ENCODE results near the gene CACNA1H. TPM values are rescaled to one million over a fixed set of nuclear protein-coding genes. Genes with fewer than 3 reads are reported as not detected.

The CACNA1H gene
- total and polyA plus RNA-seq, 2 of the 4 experiments (the other 2 are of a cell fraction) = 1.6 to 5.8 TPM

DNA sequence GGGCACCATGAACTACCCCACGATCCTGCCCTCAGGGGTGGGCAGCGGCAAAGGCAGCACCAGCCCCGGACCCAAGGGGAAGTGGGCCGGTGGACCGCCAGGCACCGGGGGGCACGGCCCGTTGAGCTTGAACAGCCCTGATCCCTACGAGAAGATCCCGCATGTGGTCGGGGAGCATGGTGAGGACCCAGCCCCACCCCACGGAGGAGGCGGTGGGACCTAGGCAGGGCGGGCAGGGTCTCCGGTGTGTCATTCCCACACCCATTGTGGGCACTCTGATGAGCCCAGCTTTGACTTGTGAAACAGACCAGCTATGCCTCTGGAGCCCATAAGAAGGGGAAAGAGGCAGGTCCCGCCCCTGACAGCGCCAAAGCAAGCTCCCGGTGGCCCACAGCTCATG lies 49.4 kb downstream of the CACNA1H start:
- POLR2A ChIA-PET (ENCODE audit: unreplicated experiment) = no interaction called here
- ATAC-seq (ENCODE audit: low read depth) = no peak
- 88% methylated on average over 7 of the region's 18 CpGs; no CpG with 5 or more reads in 1 of the 2 experiments for WGBS, 2 experiments (ENCODE audit: extremely low coverage in 2 of 2, insufficient read length in 1 of 2)

More for the DNA sequence above, 49.4 kb downstream of the CACNA1H start:
- H2AK9ac ChIP-seq (replicated peaks; ENCODE audit: low read depth, low read length, poor library complexity) = no peak overlapping the region
- no peak overlapping the region for H3K18ac ChIP-seq (ENCODE audit: low read depth, low read length)
- intact Hi-C loops (cut with micrococcal nuclease) (no loop called here), dilution Hi-C loops (cut with HindIII; ENCODE audit: low sequenced_read_pairs, unreplicated experiment) (no loop called here), in situ Hi-C loops (cut with MboI; ENCODE audit: low sequenced_read_pairs) (loop anchor here (25.0 kb wide), 1 partner anchor 390 kb away; the partner anchor contains the start of gene GNG13)
- no peak overlapping the region for H3K4ac ChIP-seq (ENCODE audit: low read depth, low read length)
- H4K5ac ChIP-seq (ENCODE audit: low read depth, low read length) = no peak overlapping the region
- H3K56ac ChIP-seq (ENCODE audit: extremely low read depth, insufficient read depth, low read length) = no peak overlapping the region
- no peaks in the 10 kb centered on the region for H3K4me1 ChIP-seq (ENCODE audit: control insufficient read depth, insufficient read depth, low read length)
- no peak overlapping the region for H2AK5ac ChIP-seq (ENCODE audit: low read depth, low read length)
- H3K9ac ChIP-seq (ENCODE audit: low read depth, low read length) = no peak overlapping the region
- H3K14ac ChIP-seq (replicated peaks; ENCODE audit: low read depth, low read length) = no peak overlapping the region
- no peak overlapping the region for H2AFZ ChIP-seq (replicated peaks; ENCODE audit: low read length, poor library complexity)
- no peak for DNase-seq
- no peak overlapping the region for H3K4me3 ChIP-seq (ENCODE audit: insufficient read depth, low read depth, low read length)
- BruUV-seq (replicated peaks) = no TSS peak
- no peak overlapping the region for H3K4me2 ChIP-seq (ENCODE audit: low read depth, low read length)
- no peak overlapping the region for H2BK120ac ChIP-seq (ENCODE audit: low read depth, low read length)
- H3K27ac ChIP-seq (ENCODE audit: insufficient read depth, low read length) = no peak overlapping the region
- no peak overlapping the region for H4K8ac ChIP-seq (ENCODE audit: low read depth in 2 of 2, low read length in 2 of 2)
- no peaks in the 10 kb centered on the region for H3K27me3 ChIP-seq (ENCODE audit: control insufficient read depth, insufficient read depth, low read length)
- H3K23ac ChIP-seq (ENCODE audit: low read depth, low read length) = no peak overlapping the region
- no peak overlapping the region for H4K91ac ChIP-seq (ENCODE audit: insufficient read depth, low read depth, low read length)
- H4K20me1 ChIP-seq (ENCODE audit: insufficient read depth, low read length) = no peaks in the 10 kb centered on the region; the same call in 1 of the 2 replicates
- no peak overlapping the region for H2BK20ac ChIP-seq (ENCODE audit: low read depth, low read length)
- no peaks in the 10 kb centered on the region for H3K9me3 ChIP-seq (ENCODE audit: control insufficient read depth, insufficient read depth, low read length)
- no peaks in the 10 kb centered on the region; the same call in 1 of the 2 replicates for H3K36me3 ChIP-seq (ENCODE audit: control insufficient read depth, insufficient read depth, low read length)
- no peak for TF ChIP-seq POLR2A (IDR thresholded peaks at IDR 0.05; ENCODE audit: low read depth, low read length)
- TF ChIP-seq SMC3 (IDR thresholded peaks at IDR 0.05; ENCODE audit: low read depth, low read length) = no peak
- TF ChIP-seq RFX5 (IDR thresholded peaks at IDR 0.05; ENCODE audit: low read depth, low read length) = no peak
- TF ChIP-seq NFE2L2 (IDR thresholded peaks at IDR 0.05; ENCODE audit: low read depth, low read length) = no peak
- TF ChIP-seq RCOR1 (IDR thresholded peaks at IDR 0.05; ENCODE audit: insufficient replicate concordance, low read length) = no peak
- TF ChIP-seq MXI1 (IDR thresholded peaks at IDR 0.05; ENCODE audit: borderline replicate concordance, low read depth, low read length) = no peak
- no peak for TF ChIP-seq RAD21 (IDR thresholded peaks at IDR 0.05; ENCODE audit: low read length)
- TF ChIP-seq FOS (IDR thresholded peaks at IDR 0.05; ENCODE audit: low read depth, low read length) = no peak
- TF ChIP-seq MAFK (IDR thresholded peaks at IDR 0.05; ENCODE audit: low read depth, low read length) = no peak
- TF ChIP-seq, protein P1, sequence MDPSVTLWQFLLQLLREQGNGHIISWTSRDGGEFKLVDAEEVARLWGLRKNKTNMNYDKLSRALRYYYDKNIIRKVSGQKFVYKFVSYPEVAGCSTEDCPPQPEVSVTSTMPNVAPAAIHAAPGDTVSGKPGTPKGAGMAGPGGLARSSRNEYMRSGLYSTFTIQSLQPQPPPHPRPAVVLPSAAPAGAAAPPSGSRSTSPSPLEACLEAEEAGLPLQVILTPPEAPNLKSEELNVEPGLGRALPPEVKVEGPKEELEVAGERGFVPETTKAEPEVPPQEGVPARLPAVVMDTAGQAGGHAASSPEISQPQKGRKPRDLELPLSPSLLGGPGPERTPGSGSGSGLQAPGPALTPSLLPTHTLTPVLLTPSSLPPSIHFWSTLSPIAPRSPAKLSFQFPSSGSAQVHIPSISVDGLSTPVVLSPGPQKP (IDR thresholded peaks at IDR 0.05; ENCODE audit: borderline replicate concordance, low read depth, low read length) = no peak
- TF ChIP-seq, protein P2, sequence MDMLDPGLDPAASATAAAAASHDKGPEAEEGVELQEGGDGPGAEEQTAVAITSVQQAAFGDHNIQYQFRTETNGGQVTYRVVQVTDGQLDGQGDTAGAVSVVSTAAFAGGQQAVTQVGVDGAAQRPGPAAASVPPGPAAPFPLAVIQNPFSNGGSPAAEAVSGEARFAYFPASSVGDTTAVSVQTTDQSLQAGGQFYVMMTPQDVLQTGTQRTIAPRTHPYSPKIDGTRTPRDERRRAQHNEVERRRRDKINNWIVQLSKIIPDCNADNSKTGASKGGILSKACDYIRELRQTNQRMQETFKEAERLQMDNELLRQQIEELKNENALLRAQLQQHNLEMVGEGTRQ (IDR thresholded peaks at IDR 0.05; ENCODE audit: low read depth, low read length) = no peak
- TF ChIP-seq CHD1 (IDR thresholded peaks at IDR 0.05; ENCODE audit: low read depth, low read length) = no peak
- TF ChIP-seq MAZ (IDR thresholded peaks at IDR 0.05; ENCODE audit: borderline replicate concordance, low read depth, low read length) = no peak
- no peaks in the 10 kb centered on the region for H3K9me1 ChIP-seq (ENCODE audit: insufficient read depth, low read length)
- no peak overlapping the region for H2BK5ac ChIP-seq (ENCODE audit: low read depth, low read length, poor library complexity, severe bottlenecking)
- H3K79me1 ChIP-seq (ENCODE audit: low read depth in 1 of 2, low read length in 2 of 2) = no peaks in the 10 kb centered on the region
- CTCF ChIA-PET = no interaction called here
- H2BK15ac ChIP-seq (ENCODE audit: low read depth, low read length) = no peak overlapping the region
